Activated CD8-positive, alpha-beta T cell treated with anti-CD3 and anti-CD28 coated beads, Interleukin-2, amount 10 ng/mL, durations not matched to agents 7 days and 5 days (primary cell): ENCODE measurements around the gene TBX2. TPM values are rescaled to one million over a fixed set of nuclear protein-coding genes. Genes with fewer than 3 reads are reported as not detected.

Experiments used
- ATAC-seq: fragments of 150-1000 bp; cut with Tn5 transposase; one replicate; pipeline ENCODE4 v1.10.0; 2021; ENCODE audit warnings: moderate library complexity
- CTCF ChIA-PET: fragments of 350-600 bp; sonication (Branson Sonifier 250); formaldehyde crosslinking; loops from one replicate; lab custom pipeline; 2021; ENCODE audit warnings: antibody characterized with exemption; lab: Charles Lee
- POLR2A ChIA-PET: fragments of 350-600 bp; sonication (Branson Sonifier 250); formaldehyde crosslinking; loops from one replicate; lab custom pipeline; 2021; ENCODE audit warnings: antibody characterized with exemption; lab: Charles Lee
- DNase-seq: peaks from one replicate; pipeline ENCODE4 v3.0.0-alpha.2; 2020
- H3K27ac Mint-ChIP-seq: one replicate; pipeline ENCODE4 v1.8.0; 2021; ENCODE audit warnings: mild to moderate bottlenecking, mixed read lengths
- H3K27me3 Mint-ChIP-seq: one replicate; pipeline ENCODE4 v1.8.0; 2021; ENCODE audit warnings: low read depth, mixed read lengths
- H3K36me3 Mint-ChIP-seq: one replicate; pipeline ENCODE4 v1.8.0; 2021; ENCODE audit warnings: low read depth, mixed read lengths
- H3K4me1 Mint-ChIP-seq: one replicate; pipeline ENCODE4 v1.8.0; 2021; ENCODE audit warnings: low read depth, mixed read lengths
- H3K4me3 Mint-ChIP-seq: one replicate; pipeline ENCODE4 v1.8.0; 2021; ENCODE audit warnings: mild to moderate bottlenecking, mixed read lengths
- H3K9me3 Mint-ChIP-seq: one replicate; pipeline ENCODE4 v1.8.0; 2022; ENCODE audit warnings: mixed read lengths; ENCODE audit not compliant: insufficient read depth
- total RNA-seq, 2 experiments: library from RNA; stranded (reverse); gene quantifications; one replicate each; pipeline ENCODE4 v1.2.3, GENCODE V29; 2021

TBX2 gene
- total RNA-seq, 2 experiments from 2014 or later = not detected

GRCh38 chr17:61371606-61372005 lies 28.0 kb upstream of the TBX2 start:
- H3K4me3 Mint-ChIP-seq = no peak overlapping the region
- no peak for DNase-seq
- POLR2A ChIA-PET = no interaction called here
- no peaks in the 10 kb centered on the region for H3K4me1 Mint-ChIP-seq
- no peak for ATAC-seq
- no peaks in the 10 kb centered on the region for H3K36me3 Mint-ChIP-seq
- no peaks in the 10 kb centered on the region for H3K27me3 Mint-ChIP-seq
- CTCF ChIA-PET = no interaction called here
- no peaks in the 10 kb centered on the region for H3K9me3 Mint-ChIP-seq
- no peak overlapping the region for H3K27ac Mint-ChIP-seq

DNA sequence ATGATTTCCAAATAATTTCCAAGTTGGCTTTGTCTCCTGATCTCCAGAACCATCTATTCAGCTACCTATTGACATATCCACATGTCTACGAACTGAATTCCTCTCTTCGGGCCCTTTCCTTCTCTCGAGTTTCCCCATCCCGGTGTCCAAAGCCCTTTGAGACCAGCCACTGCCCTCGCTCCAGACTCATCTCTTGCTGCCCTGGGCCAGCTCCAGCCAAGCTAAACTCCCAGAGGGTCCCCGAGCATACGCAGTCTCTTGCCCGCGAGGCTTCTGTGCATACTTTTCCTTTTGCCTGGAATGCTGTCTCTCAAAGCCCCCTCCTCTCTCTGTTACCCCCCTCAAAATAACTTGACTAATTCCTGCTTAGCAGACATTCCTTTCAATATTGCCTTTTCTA lies 27.2 kb upstream of the TBX2 start:
- ChIA-PET POLR2A (interaction anchor here (0.6 kb wide), 1 partner anchor 506 kb away, joined by 3 read pairs; no protein-coding TSS in a partner anchor), CTCF (no interaction called here)
- DNase-seq (no peak), ATAC-seq (no peak)
- no peaks in the 10 kb centered on the region for H3K9me3 Mint-ChIP-seq
- no peaks in the 10 kb centered on the region for H3K27me3 Mint-ChIP-seq
- no peaks in the 10 kb centered on the region for H3K4me1 Mint-ChIP-seq
- no peak overlapping the region for H3K27ac Mint-ChIP-seq
- no peaks in the 10 kb centered on the region for H3K36me3 Mint-ChIP-seq
- no peak overlapping the region for H3K4me3 Mint-ChIP-seq

GRCh38 chr17:61376931-61377838 lies 22.5 kb upstream of the TBX2 start:
- ChIA-PET POLR2A (no interaction called here), CTCF (no interaction called here)
- no peaks in the 10 kb centered on the region for H3K9me3 Mint-ChIP-seq
- no peak overlapping the region for H3K4me3 Mint-ChIP-seq
- ATAC-seq (no peak), DNase-seq (no peak)
- H3K27ac Mint-ChIP-seq = no peak overlapping the region
- H3K36me3 Mint-ChIP-seq = no peaks in the 10 kb centered on the region
- H3K27me3 Mint-ChIP-seq = no peaks in the 10 kb centered on the region
- no peaks in the 10 kb centered on the region for H3K4me1 Mint-ChIP-seq

- Mint-ChIP-seq H3K36me3 (no peaks in the 10 kb centered on the region), H3K4me1 (no peaks in the 10 kb centered on the region), H3K27ac (peak overlapping the region; percentile 1), H3K4me3 (no peak overlapping the region), H3K27me3 (no peaks in the 10 kb centered on the region), H3K9me3 (no peaks in the 10 kb centered on the region)
- no peak for DNase-seq
- ChIA-PET CTCF (no interaction called here), POLR2A (no interaction called here)
- no peak for ATAC-seq
These were observed 20.8 kb upstream of the TBX2 start for GRCh38 chr17:61378658-61379456.

GRCh38 chr17:61379457-61380216 lies 20.0 kb upstream of the TBX2 start:
- H3K27me3 Mint-ChIP-seq = no peaks in the 10 kb centered on the region
- no peaks in the 10 kb centered on the region for H3K9me3 Mint-ChIP-seq
- ATAC-seq (no peak), DNase-seq (no peak)
- H3K36me3 Mint-ChIP-seq = no peaks in the 10 kb centered on the region
- H3K4me3 Mint-ChIP-seq = no peak overlapping the region
- ChIA-PET POLR2A (no interaction called here), CTCF (interaction anchor here (1.4 kb wide), 1 partner anchor 10 kb away, joined by 3 read pairs; no protein-coding TSS in a partner anchor)
- H3K4me1 Mint-ChIP-seq = no peaks in the 10 kb centered on the region
- H3K27ac Mint-ChIP-seq = no peak overlapping the region

- DNase-seq (no peak), ATAC-seq (no peak)
- Mint-ChIP-seq H3K9me3 (no peaks in the 10 kb centered on the region), H3K27me3 (no peaks in the 10 kb centered on the region), H3K4me3 (no peak overlapping the region), H3K4me1 (no peaks in the 10 kb centered on the region), H3K36me3 (no peaks in the 10 kb centered on the region), H3K27ac (no peak overlapping the region)
- POLR2A ChIA-PET = no interaction called here
- CTCF ChIA-PET = interaction anchor here (1.4 kb wide), 1 partner anchor 10 kb away, joined by 3 read pairs; no protein-coding TSS in a partner anchor
These were observed 19.3 kb upstream of the TBX2 start for GRCh38 chr17:61380217-61380835.

DNA sequence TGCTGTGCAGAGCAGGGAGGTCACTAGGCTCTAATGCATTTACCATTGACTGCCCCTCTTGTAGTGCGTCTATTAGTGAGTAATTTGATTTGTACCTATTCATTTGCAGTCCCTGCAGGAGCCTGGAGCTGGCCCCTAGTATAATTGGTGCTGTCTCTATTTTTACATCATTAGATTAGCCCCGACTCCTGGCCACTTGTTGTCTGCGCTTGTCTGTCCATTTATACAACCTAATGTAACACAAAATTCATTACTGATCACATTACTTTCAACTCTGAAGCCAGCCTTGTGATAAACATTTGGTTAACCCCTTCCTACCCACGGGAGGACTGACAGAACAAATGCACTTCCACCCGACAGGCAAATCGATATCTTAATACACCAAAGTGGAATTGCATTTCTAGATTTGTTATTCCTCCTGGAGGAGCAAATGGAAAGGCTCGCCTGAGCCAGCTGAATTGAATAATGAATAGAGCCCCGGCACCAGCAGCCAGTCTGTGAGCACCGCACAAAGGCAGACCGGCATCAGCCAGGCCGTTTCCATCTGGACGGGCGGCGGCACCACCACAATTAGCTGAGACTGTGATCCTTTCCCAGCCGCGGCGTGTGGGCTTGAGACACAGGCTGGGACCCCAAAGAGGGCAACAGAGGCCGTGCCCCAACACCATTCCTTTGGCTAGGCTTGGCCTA lies 18.7 kb upstream of the TBX2 start:
- no peak overlapping the region for H3K4me3 Mint-ChIP-seq
- H3K36me3 Mint-ChIP-seq = no peaks in the 10 kb centered on the region
- CTCF ChIA-PET = interaction anchor here (1.4 kb wide), 1 partner anchor 9 kb away, joined by 3 read pairs; no protein-coding TSS in a partner anchor
- POLR2A ChIA-PET = no interaction called here
- no peaks in the 10 kb centered on the region for H3K9me3 Mint-ChIP-seq
- no peak for ATAC-seq
- H3K27me3 Mint-ChIP-seq = no peaks in the 10 kb centered on the region
- no peaks in the 10 kb centered on the region for H3K4me1 Mint-ChIP-seq
- DNase-seq = no peak
- H3K27ac Mint-ChIP-seq = no peak overlapping the region

DNA sequence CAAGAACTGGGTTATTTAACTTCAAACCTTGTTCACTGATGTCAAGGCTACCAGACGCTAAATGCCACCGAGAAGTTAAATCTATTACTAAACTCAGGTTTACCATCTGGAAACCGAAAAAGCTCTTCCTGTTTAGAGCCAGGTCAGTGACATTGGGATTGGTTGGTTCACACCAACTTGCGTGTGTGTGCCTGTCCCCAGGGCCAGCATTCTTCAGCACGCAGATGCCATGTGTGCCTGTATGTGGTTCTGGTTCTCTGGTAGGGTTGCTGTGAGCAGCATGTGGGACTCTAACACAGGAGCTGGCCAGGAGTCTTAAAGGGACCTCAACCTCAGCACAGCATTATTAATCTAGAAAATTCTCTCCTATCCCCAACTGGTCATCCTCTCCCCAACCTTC lies 18.1 kb upstream of the TBX2 start:
- CTCF ChIA-PET = no interaction called here
- no peak overlapping the region for H3K27ac Mint-ChIP-seq
- H3K4me3 Mint-ChIP-seq = no peak overlapping the region
- POLR2A ChIA-PET = no interaction called here
- DNase-seq (no peak), ATAC-seq (no peak)
- no peaks in the 10 kb centered on the region for H3K9me3 Mint-ChIP-seq
- no peaks in the 10 kb centered on the region for H3K36me3 Mint-ChIP-seq
- no peaks in the 10 kb centered on the region for H3K4me1 Mint-ChIP-seq
- H3K27me3 Mint-ChIP-seq = no peaks in the 10 kb centered on the region

DNA sequence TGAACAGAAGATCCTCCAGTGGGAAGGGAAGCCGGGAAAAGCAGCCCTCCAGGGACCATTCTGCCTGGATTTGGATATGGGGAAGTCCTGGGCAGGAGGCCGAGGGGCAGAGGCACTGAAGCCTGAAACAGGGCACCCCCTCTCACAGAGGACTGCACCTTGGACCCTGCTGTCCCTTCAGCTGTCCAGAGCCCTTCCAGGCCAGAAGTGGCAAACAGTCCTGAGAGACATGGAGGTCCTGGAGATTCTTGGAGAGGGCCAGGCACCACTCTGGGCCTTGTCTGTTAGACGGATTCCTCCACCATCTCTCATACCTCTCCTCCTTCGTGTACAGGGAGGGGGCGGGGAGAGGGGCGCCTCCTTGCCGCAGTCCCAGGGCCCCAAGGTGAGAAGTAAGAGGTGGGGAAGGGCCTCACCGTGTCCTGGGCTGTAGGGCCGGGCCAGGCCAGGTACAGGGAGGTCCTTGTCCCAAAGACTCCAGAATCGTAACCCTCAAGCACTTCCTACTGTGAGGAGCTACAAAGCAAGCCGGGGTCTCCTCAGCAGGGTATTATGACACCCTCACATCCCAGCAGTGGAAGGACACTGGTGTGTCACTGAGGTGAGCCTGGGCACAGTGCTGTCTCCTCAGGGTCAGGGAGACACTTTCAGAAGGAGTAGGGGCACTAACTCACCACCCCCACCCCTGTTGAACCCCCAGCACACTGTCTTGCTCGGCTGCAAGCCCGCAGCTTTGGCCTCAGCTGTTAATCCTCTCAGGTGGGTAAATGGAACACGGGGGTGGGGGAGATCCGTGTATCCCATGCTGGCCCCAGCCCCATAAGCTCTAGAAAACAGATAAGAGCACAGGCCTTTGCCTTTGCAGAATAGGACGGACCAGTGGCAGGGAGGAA lies 16.6 kb upstream of the TBX2 start:
- Mint-ChIP-seq H3K27me3 (no peaks in the 10 kb centered on the region), H3K27ac (no peak overlapping the region), H3K36me3 (no peaks in the 10 kb centered on the region), H3K4me3 (no peak overlapping the region), H3K9me3 (no peaks in the 10 kb centered on the region), H3K4me1 (no peaks in the 10 kb centered on the region)
- no peak for ATAC-seq
- CTCF ChIA-PET = no interaction called here
- POLR2A ChIA-PET = no interaction called here
- no peak for DNase-seq

DNA sequence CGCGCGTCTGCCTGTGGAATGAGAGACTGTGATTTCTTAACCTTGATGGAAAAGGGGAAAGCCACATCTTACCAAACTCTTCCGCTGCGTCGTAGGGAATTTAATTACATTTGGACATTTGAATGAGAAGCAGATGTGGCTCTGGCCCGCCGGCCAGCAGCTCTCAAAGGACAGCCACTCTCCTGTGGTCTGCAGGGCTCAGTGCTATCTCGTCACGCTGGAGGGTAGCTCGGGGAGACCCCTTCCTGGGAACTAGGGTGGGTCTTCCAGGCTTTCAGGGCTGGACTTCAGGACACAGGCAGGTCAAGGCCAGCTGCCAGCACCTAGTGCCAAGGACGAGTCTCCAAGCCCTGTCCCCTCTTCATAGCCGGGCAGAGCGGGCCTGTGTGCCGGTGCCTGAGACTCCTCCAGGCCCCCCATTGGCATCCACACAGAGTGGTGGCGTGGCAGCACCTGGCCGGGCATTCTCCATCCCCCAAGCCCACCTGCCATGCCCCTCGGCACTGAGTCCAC lies 15.9 kb upstream of the TBX2 start:
- Mint-ChIP-seq H3K4me3 (no peak overlapping the region), H3K27ac (no peak overlapping the region), H3K4me1 (no peaks in the 10 kb centered on the region), H3K9me3 (no peaks in the 10 kb centered on the region), H3K36me3 (no peaks in the 10 kb centered on the region), H3K27me3 (no peaks in the 10 kb centered on the region)
- DNase-seq (no peak), ATAC-seq (no peak)
- POLR2A ChIA-PET = no interaction called here
- CTCF ChIA-PET = no interaction called here
